Activated T-cell treated with anti-CD3 and anti-CD28 coated beads for 1 hour (primary cell): ENCODE data around the gene LGI4.

Source experiments
- DNase-seq: peaks from one replicate; pipeline ENCODE4 v3.0.0-alpha.2; 2020; ENCODE audit warnings: low read depth

LGI4 gene

DNA sequence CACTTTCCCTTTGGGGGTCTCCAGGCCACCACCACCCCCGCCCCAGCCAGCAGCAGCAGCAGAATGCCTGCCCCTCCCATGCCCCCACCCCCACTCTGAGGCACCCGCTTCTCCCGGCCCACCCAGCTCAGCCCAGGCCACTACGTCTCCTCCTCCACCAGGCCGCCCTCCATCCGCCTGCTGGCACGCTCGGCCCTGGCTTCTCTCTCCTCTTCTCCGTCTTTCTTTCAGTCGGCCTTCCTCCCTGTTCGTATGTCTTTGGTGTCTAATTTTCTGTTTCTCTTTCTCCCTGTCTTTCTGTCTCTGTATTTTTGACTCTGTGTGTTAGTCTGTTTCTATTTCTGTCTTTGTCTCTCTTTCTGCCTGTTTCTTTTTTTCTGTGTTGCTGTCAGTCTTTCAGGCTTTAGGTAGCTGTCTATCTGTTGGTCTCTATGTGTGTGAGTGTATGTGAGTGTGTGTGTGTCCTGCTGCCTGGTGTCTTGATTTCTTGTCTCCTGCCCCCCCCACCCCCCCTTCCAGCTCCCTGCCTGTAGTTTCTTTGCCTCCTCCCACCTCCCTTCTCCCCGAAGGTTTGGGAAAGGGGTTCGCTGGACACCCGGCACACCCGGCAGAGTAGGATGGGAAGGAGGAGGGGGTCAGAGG, at the start of gene LGI4:
Gene LGI4 (minus strand): TSS at position 459 of the 642 bp plus-strand sequence. CDS start 379 bp downstream, at position 80.
- DNase-seq: no peak

DNA sequence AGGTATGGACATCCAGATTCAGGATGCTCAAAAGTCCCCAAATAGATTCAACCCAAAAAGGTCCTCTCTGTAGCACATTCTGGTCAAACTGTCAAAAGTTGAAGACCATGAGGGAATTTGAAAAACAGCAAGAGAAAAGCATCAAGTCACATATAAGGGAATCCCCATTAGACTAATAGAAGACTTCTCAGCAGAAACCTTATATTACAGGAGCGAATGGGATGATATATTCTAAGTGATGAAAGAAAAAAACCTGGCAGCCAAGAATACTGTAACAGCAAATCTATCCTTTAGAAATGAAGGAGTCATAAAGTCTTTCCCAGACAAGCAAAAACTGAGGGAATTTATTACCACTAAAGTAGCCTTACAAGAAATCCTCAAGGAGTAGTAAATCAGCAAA, 49.4 kb upstream of the LGI4 start:
- no peak for DNase-seq

DNA sequence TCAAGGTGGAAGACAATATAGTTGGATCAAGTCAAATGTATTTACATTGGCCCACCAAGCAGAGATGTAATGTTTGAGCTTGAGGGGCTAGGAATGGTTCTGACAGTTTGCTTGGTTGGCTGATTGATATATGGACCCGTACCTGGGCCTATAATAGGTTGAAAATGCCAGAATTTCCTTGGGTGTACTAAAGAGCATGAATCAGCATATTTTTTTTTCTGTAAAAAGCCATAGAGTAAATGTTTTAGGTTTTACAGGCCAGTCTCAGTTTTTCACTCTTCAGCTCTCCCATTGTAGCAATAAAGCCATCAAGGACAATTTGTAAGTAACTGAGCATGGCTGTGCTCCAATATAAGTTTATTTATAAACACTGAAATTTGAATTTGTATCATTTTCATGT, 46.5 kb upstream of the LGI4 start:
- DNase-seq: no peak

DNA sequence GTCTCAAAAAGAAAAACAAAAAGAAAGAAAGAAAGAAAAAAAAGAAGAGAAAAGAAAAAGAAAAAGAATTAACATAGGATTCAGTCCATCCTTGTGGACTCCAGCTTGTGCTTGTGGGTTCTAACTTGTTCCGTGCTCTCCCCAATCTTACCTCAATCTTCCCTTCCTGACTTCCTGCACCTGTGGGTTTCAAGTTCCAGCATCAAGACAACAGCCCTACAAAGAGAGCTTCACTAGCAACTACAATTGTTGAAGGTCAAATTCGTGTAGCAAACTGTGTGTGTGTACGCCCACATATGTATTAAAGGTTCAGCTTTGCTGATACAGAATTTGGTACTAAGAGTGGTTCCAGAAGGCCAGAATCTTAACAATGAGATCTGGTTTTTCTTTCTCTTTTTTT, 45.0 kb upstream of the LGI4 start:
- DNase-seq: no peak

DNA sequence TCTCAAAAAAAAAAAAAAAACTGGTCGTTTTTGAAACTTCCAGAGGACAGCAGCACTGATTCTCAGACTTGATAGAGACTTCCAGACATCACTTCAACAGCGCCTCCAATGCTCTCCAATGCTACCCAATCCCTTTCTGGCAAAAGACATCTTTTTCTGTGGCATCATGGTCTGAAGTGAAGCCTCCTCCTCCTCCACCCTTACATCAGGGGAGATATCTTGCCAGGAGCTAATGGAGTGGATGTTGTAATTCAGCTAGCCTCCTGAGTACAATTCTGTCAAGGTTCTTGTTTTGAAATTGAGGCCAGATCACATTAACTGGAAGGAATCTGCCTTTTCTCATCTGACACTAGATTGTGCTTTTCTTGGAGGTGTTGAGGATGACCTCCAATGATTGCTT, 43.8 kb upstream of the LGI4 start:
- no peak for DNase-seq

DNA sequence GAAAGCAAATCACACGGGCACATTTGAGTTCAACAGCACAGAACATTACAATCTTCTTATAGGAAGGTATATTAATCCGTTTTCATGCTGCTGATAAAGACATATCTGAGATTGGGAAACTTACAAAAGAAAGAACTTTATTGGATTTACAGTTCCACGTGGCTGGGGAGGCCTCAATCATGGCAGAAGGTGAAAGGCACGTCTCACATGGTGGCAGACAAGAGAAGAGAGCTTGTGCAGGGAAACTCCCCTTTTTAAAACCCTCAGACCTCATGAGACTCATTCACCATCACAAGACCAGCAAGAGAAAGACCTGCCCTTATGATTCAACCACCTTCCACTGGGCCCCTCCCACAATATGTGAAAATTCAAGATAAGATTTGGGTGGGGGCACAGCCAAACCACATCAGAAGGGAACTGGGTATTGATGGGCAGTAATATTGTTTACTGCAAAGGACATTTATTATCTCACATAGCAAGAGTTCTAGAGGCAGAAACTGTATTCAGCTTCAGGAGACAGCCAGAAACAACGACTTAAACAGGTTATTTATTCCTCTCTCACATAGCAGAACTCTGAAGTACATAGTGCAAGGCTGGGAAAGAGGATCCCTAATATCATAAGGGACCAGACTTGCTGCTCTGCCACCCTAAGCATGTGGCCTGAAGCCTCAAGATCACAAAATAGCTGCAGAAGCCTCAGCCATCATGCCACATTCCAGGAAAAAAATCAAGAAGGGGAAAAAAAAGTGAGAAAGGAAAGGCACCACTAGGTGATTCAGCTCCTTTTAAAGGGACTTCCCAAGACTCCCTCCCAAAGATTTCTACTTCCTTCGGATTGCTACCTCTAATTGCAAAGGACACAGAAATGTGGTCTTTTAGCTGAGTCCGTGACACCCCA, 42.8 kb upstream of the LGI4 start:
- DNase-seq: no peak

DNA sequence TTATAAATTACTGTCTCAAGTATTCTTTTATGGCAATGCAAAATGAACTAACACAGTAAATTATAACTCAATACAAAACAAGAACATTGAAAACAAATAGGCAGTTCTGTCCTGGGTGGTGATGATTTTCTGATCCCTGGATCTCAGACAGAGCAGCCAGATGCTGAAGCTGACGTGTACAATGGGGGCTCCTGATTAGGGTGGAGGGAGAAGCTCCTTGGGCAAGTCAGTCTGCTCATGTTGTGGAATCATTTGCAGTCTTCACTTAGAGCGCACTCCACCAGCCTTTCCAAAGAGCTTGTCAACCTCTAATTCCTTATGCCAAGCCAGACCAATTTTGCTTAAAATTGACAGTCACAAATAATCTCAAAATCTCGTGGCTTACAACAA, 41.3 kb upstream of the LGI4 start:
- no peak for DNase-seq

DNA sequence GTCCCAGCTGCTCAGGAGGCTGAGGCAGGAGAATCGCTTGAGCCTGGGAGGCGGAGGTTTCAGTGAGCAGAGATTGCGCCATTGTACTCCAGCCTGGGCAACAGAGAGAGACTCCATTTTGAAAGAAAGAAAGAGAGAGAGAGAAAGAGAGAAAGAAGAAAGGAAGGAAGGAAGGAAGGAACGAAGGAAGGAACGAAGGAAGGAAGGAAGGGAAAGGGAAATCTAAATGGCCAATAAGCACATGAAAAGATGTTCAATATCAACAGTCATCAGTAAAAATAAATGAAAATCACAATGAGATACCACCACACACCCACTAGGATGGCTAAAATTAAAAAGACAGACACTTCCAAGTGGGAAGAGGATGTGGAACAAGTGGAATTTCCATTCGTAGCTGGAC, 39.4 kb upstream of the LGI4 start:
- no peak for DNase-seq

DNA sequence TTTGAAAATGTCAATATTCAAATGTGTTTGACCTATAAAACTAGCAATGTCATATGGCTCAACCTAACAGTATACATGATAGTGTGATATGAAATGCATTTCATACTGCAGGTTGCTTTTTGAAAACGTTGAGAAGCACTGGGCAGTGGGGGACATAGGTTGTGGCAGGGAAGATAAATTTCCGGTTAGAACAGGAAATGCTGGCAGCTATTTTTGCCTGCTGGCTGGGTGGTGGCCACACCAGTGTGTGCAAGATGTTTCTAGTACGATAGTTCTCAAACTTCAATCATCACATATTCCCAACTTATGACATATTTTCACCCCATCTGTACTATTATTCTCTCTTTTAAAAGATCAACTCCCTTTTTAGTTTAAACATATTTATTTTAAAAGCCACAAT, 36.9 kb upstream of the LGI4 start:
- DNase-seq: no peak

DNA sequence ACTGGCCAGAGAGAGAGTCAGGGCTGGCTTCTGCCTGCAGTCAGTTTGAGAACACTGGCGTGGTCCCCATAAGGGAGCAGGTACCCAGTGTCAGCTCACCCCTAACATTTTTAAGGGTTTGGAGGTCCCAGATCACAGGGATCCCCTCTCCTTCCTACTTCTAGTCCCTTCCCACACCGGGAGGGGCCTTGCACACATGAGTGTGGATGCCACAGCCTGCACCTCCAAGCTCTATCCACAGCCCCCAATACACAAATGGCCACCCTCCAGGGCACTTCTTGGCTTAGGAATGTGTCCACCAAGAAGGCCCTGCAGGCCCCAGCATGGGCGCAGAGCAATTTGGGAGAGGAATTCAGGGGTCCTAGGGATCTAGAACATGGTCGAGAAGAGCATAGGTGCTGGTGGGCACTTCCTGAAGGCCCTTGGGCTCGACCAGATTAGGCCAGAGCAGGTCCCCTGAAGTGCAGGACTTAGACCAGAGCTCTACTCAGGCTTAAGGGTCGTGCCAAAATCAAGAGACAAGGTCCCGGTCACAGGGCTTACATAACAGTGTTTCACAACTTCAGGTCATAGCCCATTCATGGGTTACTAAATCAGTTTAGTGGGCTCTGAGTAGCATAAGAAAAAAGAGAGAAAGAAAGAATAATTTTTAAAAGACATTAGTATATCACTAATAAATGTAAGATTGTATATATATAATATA, 35.7 kb upstream of the LGI4 start:
- no peak for DNase-seq

DNA sequence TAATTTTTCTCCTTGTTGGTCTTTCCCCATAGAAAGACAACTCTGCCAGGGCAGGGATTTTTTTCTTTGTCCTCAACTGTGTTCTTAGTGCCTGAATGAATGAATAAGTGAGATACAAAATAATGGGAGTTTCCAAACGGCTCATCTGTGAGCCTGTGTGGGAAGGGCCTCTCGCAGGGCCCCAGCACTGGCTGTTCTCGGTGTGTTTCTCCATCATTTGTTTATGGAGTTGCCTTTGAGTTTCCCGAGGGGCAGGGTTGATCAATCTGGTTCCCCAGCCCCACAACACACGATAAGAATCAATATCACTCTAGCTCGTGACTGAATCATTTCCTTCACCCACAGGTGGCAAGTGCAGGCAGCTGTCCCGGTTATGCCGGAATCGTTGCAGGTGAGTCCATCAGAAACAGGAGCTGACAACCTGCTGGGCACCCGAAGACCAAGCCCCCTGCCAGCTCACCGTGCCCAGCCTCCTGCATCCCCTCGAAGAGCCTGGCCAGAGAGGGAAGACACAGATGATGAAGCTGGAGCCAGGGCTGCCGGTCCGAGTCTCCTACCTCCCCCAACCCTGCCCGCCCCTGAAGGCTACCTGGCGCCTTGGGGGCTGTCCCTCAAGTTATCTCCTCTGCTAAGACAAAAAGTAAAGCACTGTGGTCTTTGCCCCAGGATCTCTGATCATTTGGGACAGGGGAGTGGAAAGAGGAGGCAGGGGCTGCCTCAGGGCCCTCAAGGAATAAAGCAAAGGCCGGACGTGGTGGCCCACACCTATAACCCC, 34.5 kb upstream of the LGI4 start:
- DNase-seq: no peak

DNA sequence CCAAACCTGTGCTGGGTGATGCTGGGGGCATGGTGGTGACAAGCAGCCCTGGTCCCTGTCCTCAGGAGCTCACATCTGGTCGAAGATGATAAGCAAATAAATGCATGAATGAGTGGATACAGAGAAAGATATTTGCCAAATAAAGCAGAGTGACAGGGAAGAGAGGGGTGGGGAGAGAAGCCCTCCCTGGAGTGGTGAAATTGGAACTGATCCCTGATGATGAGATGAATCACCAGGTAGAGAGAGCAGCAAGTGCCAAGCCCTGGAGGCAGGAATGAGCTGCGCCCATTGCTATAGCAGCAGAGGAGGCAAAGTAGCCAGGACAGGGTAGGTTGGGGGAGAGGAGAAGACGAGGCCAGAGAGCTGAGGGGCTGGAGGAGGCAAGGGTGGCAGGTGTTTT, 33.3 kb upstream of the LGI4 start:
- no peak for DNase-seq

DNA sequence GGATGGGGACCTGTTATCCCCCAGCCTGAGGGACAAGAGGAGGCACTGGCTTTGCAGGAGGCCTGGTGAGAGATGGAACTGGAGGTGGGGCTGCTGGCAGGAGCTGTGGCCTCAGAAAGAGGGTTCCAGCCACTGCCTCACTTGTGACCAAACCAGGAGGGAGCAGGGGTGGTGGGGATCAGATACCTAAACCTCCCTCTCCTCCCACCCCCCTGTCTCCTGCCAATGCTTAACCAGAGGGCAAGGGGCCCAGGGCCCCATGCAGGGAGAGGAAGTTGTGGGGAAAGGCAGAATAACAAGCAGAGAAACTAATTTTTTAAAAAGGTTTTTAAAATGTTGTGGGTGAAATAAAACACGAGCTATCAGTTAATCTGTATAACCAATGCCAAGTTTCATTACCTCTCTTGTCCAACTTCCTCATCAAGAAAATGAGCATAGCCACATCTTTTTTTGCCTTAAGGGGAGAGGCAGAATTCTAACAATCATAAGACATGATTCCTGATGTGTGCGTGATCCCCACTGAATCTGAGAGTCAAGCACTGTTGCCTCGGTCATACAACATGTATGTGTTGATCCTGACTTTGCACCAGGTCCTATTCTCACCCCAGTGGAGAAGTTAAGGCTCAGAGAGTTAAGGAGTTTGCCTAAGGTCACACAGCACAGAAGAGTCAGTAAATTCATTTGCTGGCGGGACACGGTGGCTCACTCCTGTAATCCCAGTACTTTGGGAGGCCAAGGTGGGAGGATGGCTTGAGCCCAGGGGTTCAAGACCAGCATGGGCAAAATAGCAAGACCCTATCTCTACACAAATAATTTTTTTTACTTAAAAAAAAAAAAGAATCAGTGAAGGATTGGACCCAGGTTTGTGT, 32.6 kb upstream of the LGI4 start:
- DNase-seq: no peak

DNA sequence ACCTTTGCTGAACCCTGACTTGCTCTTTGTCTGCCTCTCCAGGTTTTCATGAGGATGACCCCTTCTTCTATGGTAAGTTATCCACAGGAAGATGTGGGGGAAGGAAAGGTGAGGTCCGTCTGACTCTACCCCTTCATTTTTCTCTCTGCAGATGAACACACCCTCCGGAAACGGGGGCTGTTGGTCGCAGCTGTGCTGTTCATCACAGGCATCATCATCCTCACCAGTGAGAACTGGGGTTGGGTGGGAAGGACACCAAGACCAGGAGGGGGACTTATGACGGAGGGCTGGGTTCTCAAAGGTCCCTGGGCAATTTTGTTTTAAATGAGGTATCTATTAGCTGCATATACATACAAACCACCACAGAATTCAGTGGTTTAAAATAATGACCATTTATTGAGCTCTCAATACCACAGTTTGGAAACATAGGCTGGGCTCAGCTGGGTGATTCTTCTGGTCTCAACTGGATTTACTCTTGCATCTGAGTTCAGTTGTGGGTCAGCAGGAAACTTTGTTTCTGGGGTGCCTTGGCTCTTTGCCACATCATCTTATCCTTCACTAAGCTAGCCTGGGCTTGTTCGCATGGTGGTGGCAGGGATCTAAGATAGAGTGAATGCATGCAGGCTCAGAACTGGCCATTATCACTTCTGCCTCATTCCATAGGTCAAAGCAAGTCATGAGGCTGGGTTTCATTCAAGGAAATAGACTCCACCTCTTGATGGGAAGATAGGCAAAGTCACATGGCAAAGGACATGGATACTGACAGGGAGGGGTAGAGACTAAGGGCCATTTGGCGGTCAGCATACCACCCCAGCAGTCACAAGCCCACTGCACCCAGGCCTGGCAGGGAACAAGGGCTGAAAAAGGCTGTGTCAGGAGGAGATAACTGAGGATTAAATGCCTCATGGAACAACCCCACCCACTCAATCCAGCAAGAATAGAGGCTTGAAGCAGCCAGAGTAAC, 31.5 kb upstream of the LGI4 start:
- no peak for DNase-seq

DNA sequence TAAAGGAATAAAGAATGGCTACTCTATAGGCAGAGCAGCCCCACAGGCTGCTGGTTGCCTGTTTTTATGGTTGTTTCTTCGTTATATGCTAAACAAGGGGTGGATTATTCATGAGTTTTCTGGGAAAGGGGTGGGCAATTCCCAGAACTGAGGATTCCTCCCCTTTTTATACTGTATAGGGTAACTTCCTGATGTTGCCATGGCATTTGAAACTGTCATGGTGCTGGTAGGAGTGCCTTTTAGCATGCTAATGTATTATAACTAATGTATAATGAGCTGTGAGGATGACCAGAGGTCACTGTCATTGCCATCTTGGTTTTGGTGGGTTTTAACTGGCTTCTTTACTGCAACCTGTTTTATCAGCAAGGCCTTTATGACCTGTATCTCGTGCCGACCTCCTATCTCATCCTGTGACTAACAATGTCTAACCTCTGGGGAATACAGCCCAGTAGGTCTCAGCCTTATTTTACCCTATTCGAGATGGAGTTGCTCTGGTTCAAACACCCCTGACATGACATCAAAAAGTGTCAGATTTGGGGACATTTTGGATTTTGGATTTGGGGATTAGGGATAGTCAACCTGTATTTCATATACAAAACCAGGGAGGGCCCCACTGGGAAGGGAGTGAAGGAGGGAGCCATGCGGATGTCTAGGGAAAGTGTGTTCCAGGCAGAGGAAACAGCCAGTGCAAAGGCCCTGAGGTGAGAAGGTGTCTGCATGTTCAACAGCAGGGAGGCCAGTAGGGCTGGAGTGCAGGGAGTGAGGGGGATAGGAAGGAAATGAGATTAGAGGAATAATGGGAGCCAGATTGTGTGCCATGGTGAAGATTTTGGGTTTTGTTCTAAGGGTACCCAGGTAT, 30.6 kb upstream of the LGI4 start:
- DNase-seq: no peak

DNA sequence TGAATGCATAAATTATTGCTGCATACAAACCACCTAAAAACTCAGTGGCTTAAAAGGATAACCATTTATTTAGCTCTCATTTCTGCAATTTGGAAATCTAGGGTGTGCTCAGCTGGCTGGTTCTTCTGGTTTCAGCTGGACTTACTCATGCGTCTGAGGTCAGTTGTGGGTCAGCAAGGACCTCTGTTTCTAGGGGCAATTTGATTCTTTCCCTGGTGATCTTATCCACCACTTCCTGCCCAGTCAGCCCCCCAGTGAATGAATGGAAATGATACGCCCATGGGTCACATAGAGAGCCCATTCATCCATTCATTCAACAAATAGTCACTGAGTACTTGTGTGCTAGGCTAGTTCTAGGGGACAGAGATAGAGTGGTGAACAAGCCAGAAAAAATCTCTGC, 29.6 kb upstream of the LGI4 start:
- DNase-seq: no peak

DNA sequence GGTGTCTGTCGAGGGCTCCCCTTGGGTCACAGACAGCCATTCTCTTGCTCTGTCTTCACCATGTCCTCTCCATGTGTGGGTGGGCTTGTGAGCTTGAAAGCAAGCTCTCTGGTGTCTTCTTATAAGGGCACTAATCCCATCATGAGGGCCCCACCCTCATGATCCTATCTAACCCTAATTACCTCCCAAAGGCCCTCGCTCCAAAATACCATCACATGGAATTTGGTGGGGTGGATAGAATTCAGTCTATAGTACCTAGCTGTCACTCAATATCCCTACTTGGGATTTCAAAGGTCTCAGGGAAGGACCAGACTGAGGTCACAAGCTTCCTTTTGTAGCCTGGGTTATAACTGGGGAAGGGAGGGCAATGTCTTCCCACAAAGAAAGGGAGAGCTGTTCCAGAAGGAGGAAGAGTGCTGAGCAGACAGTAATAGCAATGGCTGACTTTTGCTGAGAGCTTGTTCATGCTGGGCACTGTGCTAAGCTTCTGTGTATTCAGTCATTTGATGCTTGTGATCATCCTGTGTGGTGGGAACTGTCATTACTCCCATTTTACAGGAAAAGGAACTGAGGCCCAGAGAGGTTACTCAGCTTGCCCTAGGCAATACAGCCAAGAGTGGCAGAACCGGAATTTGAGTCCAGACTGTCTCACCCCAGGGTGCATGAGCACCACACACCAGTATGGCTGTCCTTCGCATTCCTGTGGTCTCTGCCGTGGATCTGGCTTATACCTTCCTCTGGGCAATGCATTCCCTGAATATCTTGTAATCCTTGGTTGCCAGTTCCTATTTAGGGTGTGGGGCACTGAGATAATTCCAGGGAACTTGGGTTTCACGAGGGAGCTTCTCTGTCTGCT, 27.8 kb upstream of the LGI4 start:
- no peak for DNase-seq

DNA sequence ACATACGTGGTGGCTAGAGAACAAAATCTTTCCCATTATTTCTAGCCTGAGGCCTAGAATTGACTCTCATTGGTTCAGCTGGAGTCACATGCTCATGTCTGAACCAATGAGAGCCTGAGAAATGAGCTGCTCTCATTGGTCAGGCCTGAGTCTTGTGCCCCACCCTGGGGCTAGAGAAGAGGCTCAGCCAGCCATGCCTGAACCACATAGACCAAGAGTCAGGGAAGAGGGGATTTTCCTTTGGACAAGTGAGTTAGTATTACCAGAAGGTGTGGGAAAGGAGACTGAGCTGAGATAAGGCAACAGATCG, 26.5 kb upstream of the LGI4 start:
- DNase-seq: no peak
